Sigmoid colon (tissue), 7 donors: ENCODE measurements around the gene CHRM1. TPM values are rescaled to one million over a fixed set of nuclear protein-coding genes. Genes with fewer than 3 reads are reported as not detected.
A peak's percentile ranks its signal among the peaks of the same experiment; 100 is the strongest.

ENCODE experiments used
- DNase-seq: peaks from one replicate; pipeline ENCODE4 v3.0.0-alpha.2; 2019
- H3K27ac ChIP-seq, 4 donors: fragments of 200-600 bp; sonication (generic); one replicate each; pipeline ENCODE4 v1.5.1; 2016 to 2019; ENCODE audit warnings: mild to moderate bottlenecking in 1 of 4
- H3K27me3 ChIP-seq, 3 donors: fragments of 200-600 bp; sonication (generic); one replicate each; pipeline ENCODE4 v1.5.1; 2019; ENCODE audit warnings: mild to moderate bottlenecking in 1 of 3
- H3K36me3 ChIP-seq, 4 donors: fragments of 200-600 bp; sonication (generic); one replicate each; pipeline ENCODE4 v1.5.1; 2016 to 2019
- H3K4me1 ChIP-seq, 4 donors: fragments of 200-600 bp; sonication (generic); one replicate each; pipeline ENCODE4 v1.5.1; 2017 to 2019
- H3K4me3 ChIP-seq, 4 donors: fragments of 200-600 bp; sonication (generic); one replicate each; pipeline ENCODE4 v1.5.1; 2017 to 2019; ENCODE audit warnings: mild to moderate bottlenecking in 2 of 4, moderate library complexity in 1 of 4
- H3K9me3 ChIP-seq, 4 donors: fragments of 200-600 bp in 3 of 4; sonication (generic) in 3 of 4; one replicate each; pipeline versions ENCODE4 v1.5.1 to v1.6.1; 2013 to 2019
- EP300 ChIP-seq, 4 donors: sonication (generic); formaldehyde crosslinking; IDR thresholded peaks; one replicate each; pipeline ENCODE4 v1.6.1; 2017; ENCODE audit warnings: antibody characterized with exemption in 4 of 4
- POLR2A ChIP-seq, 2 donors: fragments of 450-650 bp; IDR thresholded peaks; one replicate each; pipeline ENCODE4 v1.6.1; 2016; ENCODE audit warnings: antibody characterized with exemption in 2 of 2, mild to moderate bottlenecking in 2 of 2, moderate library complexity in 2 of 2
- POLR2AphosphoS5 ChIP-seq, 4 donors: sonication (generic); formaldehyde crosslinking; IDR thresholded peaks; one replicate each; pipeline ENCODE4 v1.6.1; 2017; ENCODE audit warnings: antibody characterized with exemption in 4 of 4
- WGBS, 2 donors: extraction: QIAGEN DNeasy Blood & Tissue Kit; methylation state at CpG; one replicate each; pipeline ENCODE4 v1.1.7; 2013; 5-methylcytosine and 5-hydroxymethylcytosine counted together
- intact Hi-C: fragments of 100-400 bp; cut with DNase I; formaldehyde crosslinking; loops from one replicate; pipeline ENCODE4 v1.15.1; 2023
- polyA plus RNA-seq, 3 donors: library from polyadenylated mRNA; stranded (reverse); fragments of 200-250 nt; gene quantifications; one replicate each; pipeline ENCODE4 v1.2.3, GENCODE V29; 2013
- total RNA-seq, 4 donors: library from RNA; depleted of rRNA; stranded (reverse); fragments of >200 nt; gene quantifications; one replicate each; pipeline ENCODE4 v1.1.0, GENCODE V29; 2016
- TF ChIP-seq, protein P1 (sequence below), 4 experiments: fragments of 450-650 bp in 3 of 4; fragments of 200-600 bp in 1 of 4; IDR thresholded peaks; one replicate each; pipeline ENCODE4 v1.5.1; 2016 to 2019; ENCODE audit warnings: antibody characterized with exemption in 4 of 4, mild to moderate bottlenecking in 3 of 4, moderate library complexity in 2 of 4
- donor health status: healthy with polysubstance abuse.
- donor health status: Bipolar disorder and iron deficiency.
- donor health status: healthy.

The CHRM1 gene
- total and polyA plus RNA-seq, 7 donors: 0.16 to 0.60 (median 0.41) TPM; not detected in 2

DNA sequence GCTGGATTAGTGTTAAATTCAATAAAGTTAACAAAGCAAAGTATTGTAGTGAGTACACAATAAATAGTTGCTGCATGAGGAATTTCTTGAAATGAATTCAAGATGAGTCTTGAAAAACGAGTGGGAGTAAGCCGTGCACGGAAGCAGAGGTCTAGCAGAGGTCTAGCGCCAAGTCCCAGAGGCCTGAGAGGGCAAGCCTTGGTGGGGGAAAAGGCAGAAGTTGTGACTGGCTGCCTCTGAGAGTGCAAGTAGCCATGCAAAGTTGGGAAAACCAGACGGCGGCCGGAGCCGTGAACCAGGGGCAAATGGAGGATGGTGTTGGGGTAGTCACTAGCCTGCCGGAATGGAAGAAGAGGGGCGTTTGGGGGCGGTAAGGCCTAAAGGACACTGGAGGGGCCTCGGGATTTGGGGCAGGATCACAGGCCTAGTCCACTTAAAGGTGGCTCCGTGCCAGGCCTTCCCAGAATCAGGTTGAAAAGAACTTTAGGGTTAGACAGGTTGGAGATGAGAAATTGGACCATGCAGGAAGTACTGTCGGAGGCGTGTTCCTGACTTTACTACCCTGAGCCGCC lies 40.8 kb downstream of the CHRM1 start:
- Histone ChIP-seq H3K27me3 (no peaks in the 10 kb centered on the region), H3K27ac (peak overlapping the region; percentile 97 to 100 (median 98)), H3K9me3 (no peaks in the 10 kb centered on the region), H3K36me3 (peaks cover 13 to 31% (median 26%) of the 10 kb centered on the region in 4 donors), H3K4me1 (peaks cover 0 to 49% (median 46%) of the 10 kb centered on the region in 4 donors), H3K4me3 (peak overlapping the region; percentile 72 to 99 (median 88))
- TF ChIP-seq, protein P1, sequence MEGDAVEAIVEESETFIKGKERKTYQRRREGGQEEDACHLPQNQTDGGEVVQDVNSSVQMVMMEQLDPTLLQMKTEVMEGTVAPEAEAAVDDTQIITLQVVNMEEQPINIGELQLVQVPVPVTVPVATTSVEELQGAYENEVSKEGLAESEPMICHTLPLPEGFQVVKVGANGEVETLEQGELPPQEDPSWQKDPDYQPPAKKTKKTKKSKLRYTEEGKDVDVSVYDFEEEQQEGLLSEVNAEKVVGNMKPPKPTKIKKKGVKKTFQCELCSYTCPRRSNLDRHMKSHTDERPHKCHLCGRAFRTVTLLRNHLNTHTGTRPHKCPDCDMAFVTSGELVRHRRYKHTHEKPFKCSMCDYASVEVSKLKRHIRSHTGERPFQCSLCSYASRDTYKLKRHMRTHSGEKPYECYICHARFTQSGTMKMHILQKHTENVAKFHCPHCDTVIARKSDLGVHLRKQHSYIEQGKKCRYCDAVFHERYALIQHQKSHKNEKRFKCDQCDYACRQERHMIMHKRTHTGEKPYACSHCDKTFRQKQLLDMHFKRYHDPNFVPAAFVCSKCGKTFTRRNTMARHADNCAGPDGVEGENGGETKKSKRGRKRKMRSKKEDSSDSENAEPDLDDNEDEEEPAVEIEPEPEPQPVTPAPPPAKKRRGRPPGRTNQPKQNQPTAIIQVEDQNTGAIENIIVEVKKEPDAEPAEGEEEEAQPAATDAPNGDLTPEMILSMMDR (IDR thresholded peaks at IDR 0.05): no peak
- TF ChIP-seq POLR2AphosphoS5 (IDR thresholded peaks at IDR 0.05) (no peak), EP300 (IDR thresholded peaks at IDR 0.05) (no peak), POLR2A (IDR thresholded peaks at IDR 0.05) (no peak)
- whole genome bisulfite sequencing, 2 donors: 2 to 5% methylated on average over 16 of the region's 16 CpGs
- intact Hi-C loops: loop anchor here (1.0 to 10.0 kb wide), 4 partner anchors 24 to 486 kb away; no protein-coding TSS in a partner anchor
- DNase-seq: no peak

DNA sequence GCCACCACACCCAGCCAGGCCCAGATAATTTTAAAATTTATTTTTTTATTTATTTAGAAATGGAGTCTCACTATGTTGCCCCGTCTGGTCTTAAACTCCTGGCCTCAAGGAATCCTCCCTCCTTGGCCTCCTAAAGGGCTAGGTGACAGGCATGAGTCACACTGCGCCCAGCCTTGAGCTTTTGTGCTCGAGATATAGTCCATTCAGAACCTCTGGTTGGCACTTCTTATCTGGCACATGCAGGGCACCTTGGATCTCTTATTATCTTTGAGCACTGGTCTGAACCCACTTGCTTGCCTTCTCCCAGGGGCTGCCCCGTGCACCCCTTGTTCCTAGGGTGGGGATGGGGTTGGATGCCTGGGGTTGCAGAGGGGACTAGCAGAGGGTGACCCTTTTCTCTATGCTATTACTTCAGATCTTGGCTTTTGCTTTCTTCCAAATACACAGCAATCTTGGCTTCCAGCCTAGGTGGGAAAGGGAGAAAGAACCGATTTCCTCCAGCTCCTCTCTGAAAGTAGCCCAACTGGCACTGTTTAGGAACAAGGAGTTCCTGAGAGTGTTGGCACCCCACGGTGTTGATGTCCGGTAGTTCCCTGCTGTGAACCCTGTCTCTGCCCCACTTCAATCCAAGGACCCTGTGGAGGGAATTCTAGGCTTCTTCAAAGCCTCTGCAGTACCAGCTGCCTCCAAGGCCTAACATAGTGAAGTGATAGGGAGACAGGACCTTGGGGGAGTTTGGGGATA lies 41.8 kb downstream of the CHRM1 start:
- 78 to 82% methylated on average over 7 of the region's 7 CpGs for WGBS, 2 donors
- peaks cover 6 to 22% (median 18%) of the 10 kb centered on the region in 4 donors for H3K36me3 ChIP-seq
- TF ChIP-seq POLR2AphosphoS5 (IDR thresholded peaks at IDR 0.05): peak in 3 of 4 donors; percentile 20 to 45 (median 43)
- TF ChIP-seq, protein P1 (IDR thresholded peaks at IDR 0.05): no peak
- H3K27me3 ChIP-seq: no peaks in the 10 kb centered on the region
- H3K4me3 ChIP-seq: peak overlapping the region in 3 of 4 donors; percentile 84 to 99 (median 93)
- DNase-seq: peak; percentile 80
- H3K27ac ChIP-seq: peak overlapping the region; percentile 97 to 100 (median 98)
- no peaks in the 10 kb centered on the region for H3K9me3 ChIP-seq
- peaks cover 0 to 45% (median 41%) of the 10 kb centered on the region in 4 donors for H3K4me1 ChIP-seq
- intact Hi-C loops: no loop called here

DNA sequence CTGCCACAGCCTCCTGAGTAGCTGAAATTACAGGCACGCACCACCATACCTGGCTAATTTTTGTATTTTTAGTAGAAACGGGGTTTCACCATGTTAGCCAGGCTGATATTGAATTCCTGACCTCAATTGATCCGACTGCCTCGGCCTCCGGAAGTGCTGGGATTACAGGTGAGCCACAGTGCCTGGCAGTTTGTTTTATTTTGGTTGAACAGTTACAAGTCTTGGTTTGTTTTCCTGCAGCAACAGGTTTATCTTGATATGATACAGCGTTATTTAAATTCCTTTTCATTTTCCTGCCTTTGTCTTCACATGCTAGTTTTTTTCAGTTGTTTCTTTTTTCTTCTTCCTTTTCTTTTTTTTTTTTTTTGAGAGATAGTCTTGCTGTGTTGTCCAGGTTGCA lies 44.5 kb downstream of the CHRM1 start:
- no peaks in the 10 kb centered on the region for H3K36me3 ChIP-seq
- no peak overlapping the region for H3K27ac ChIP-seq
- no peak overlapping the region for H3K4me3 ChIP-seq
- TF ChIP-seq, protein P1 (IDR thresholded peaks at IDR 0.05): no peak
- TF ChIP-seq EP300 (IDR thresholded peaks at IDR 0.05) (no peak), POLR2AphosphoS5 (IDR thresholded peaks at IDR 0.05) (no peak)
- intact Hi-C loops: no loop called here
- peaks cover 0 to 19% (median 16%) of the 10 kb centered on the region in 4 donors for H3K4me1 ChIP-seq
- H3K27me3 ChIP-seq: no peaks in the 10 kb centered on the region
- 91 to 96% methylated on average over 6 of the region's 6 CpGs for WGBS, 2 donors
- DNase-seq: no peak
- H3K9me3 ChIP-seq: no peaks in the 10 kb centered on the region

DNA sequence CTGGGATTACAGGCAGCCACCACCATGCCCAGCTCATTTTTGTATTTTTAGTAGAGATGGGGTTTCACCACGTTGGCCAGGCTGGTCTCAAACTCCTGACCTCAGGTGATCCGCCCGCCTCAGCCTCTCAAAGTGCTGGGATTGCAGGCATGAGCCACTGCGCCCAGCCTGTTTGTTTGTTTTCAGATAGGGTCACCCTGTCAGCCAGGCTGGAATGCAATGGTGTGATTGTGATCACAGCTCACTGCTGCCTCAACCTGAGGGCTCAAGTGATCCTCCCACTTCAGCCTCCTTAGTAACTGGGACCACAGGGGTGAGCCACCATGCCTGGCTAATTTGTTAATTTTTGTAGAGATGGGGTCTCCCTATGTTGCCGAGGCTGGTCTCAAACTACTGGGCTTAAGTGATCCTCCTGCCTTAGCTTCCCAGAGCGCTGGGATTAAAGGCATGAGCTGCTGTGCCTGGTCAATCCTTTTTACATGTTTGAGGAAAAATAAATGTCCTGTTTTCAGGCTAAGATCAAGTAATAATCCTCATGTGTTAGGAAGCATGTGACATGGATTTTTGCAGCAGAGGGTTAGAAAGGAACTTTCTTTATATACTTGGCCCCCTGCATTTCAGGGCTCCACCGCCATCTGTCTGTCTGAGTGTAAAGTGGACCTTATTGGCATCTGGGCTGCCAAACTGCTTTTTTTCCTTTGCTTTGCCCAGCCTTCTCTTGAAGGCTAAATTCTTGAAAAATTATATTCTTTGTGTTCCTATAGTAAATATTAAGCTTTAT lies 45.3 kb downstream of the CHRM1 start:
- Histone ChIP-seq H3K27ac (no peak overlapping the region), H3K4me1 (peaks cover 0 to 19% (median 16%) of the 10 kb centered on the region in 4 donors), H3K9me3 (no peaks in the 10 kb centered on the region), H3K4me3 (no peak overlapping the region), H3K36me3 (no peaks in the 10 kb centered on the region), H3K27me3 (no peaks in the 10 kb centered on the region)
- DNase-seq: no peak
- intact Hi-C loops: no loop called here
- 85 to 92% methylated on average over 7 of the region's 7 CpGs for WGBS, 2 donors
- TF ChIP-seq, protein P1 (IDR thresholded peaks at IDR 0.05): no peak
- TF ChIP-seq EP300 (IDR thresholded peaks at IDR 0.05) (no peak), POLR2AphosphoS5 (IDR thresholded peaks at IDR 0.05) (no peak), POLR2A (IDR thresholded peaks at IDR 0.05) (no peak)
